T47D (cell line): ENCODE measurements around the gene MAB21L1.

Source experiments
- DNase-seq, 2 experiments: peaks; one replicate each; pipeline versions ENCODE4 v3.0.0 to v3.0.0-alpha.2; 2011 to 2012; ENCODE audit warnings: low read depth in 1 of 2, low spot score in 1 of 2
- JUND ChIP-seq: IDR thresholded peaks from 2 replicates; pipeline ENCODE4 v1.6.1; 2012; ENCODE audit warnings: low read depth
- in situ Hi-C: cut with HindIII; loops from 2 replicates; pipeline ENCODE4 v1.10.0; 2016; ENCODE audit warnings: low sequenced_read_pairs, low pct_unique_long_range_greater_than_20kb

The MAB21L1 gene

DNA sequence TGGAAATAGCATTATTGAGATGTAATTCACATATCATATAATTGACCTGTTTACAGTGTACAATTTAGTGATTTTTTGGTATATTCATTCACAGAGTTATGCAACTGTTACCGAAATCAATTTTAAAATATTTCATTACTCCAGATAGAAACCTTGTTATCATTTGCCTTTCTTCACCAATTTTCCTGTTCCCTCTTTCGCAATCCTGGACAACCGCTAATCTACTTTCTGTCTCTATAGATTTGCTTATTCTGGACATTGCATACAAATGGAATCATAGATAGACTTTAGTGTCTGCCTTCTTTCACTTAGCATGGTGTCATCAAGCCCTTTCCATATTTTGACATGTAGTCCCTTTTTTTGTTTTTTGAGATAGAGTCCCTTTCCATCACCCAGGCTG lies 19.2 kb downstream of the MAB21L1 start:
- in situ Hi-C loops, result no loop called here
- TF ChIP-seq JUND, result no peak

DNA sequence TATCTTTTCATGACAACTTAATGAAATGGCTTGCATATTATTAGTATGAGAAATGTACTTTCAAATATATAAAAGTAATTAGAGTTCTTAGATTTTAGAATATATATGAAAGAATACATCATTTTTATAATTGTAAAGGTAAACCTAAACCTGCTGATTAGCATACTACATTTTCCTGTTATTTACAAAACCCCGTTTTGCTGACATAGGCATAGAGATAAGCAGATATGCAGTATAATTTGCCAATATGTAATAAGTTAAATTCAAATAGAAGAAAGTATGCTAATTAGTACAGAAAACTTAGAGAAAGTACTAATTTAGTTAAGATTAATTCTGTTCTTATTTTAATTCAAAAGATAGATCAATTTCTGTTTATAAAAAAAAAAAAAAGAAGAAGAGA lies 21.5 kb downstream of the MAB21L1 start:
- in situ Hi-C loops, result no loop called here
- no peak for DNase-seq
- no peak for TF ChIP-seq JUND

More for the DNA sequence above, 19.2 kb downstream of the MAB21L1 start:
- DNase-seq, result no peak

DNA sequence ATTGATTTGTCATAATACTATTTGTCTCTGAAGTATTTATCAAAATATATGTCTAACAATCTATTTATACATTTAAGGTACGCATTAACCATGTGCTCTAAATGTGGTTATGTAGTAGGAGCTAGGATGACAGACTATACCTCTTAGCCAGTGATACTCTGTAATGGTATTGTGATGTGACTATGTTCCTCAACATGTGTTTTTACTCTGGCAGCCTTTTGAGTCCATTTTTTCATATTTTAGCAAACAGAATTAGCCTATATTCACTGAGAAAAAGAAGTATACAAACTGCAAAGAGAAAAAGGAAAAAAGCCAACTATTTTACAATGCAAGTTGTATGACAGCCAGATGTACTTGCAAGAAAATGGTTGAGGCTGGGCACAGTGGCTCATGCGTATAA lies 26.7 kb downstream of the MAB21L1 start:
- TF ChIP-seq JUND, result no peak
- in situ Hi-C loops, result no loop called here
- no peak for DNase-seq

DNA sequence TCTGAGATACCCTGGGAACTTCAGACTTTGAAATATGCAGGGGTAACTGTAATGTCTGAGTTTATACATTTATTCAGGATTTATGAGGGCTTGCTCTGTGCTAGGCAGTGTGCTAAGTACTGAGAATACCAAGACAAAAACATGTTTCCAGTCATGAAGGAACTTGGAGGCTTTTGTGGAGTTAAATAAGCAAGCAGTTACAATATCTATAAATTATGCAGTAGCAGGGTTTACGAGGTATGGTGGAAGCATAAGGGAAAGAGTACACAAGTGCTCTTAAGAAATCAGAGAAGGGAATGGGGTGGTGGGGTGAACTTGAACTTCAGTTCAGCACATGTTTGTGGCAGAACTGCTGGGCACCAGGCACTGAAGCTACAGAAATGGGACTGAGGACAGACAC lies 28.0 kb downstream of the MAB21L1 start:
- no peak for DNase-seq
- TF ChIP-seq JUND, result no peak
- in situ Hi-C loops, result no loop called here
